Measurements from ENCODE around the gene GTF2E1. TPM values are rescaled to one million over a fixed set of nuclear protein-coding genes. Genes with fewer than 3 reads are reported as not detected.
"Not testable (repeated sequence)": the region's sequence is repeated elsewhere in the genome, so short reads cannot be mapped to it uniquely, and the experiment has no call there.

GTF2E1 gene
- polyA plus RNA-seq, 1 experiment: 8.1 TPM

- H3K36me3 ChIP-seq (ENCODE audit: control insufficient read depth, insufficient read depth, low read length): no peaks in the 10 kb centered on the region; the same call in 1 of the 2 replicates
- TF ChIP-seq CTCF (IDR thresholded peaks at IDR 0.05; ENCODE audit: insufficient read depth, low read depth, low read length): no peak
- DNase-seq (ENCODE audit: low read depth): no peak
- no peaks in the 10 kb centered on the region for H3K27me3 ChIP-seq (ENCODE audit: control insufficient read depth, insufficient read depth, low read length)
- POLR2A ChIA-PET: no interaction called here
- H3K4me3 ChIP-seq (ENCODE audit: low read depth, low read length): no peak overlapping the region
- CTCF ChIA-PET: no interaction called here
Measured at GRCh38 chr3:120753810-120754209, 11.3 kb downstream of the GTF2E1 start.

- CTCF ChIA-PET: interaction anchor here (1.0 to 1.6 kb wide), 2 partner anchors 9 to 39 kb away, joined by 3 to 4 read pairs; no protein-coding TSS in a partner anchor
Measured at GRCh38 chr3:120756061-120756460, 13.5 kb downstream of the GTF2E1 start.

GRCh38 chr3:120758551-120758950 lies 16.0 kb downstream of the GTF2E1 start:
- POLR2A ChIA-PET; H3K4me3 ChIP-seq (ENCODE audit: low read depth, low read length); H3K36me3 ChIP-seq (ENCODE audit: control insufficient read depth, insufficient read depth, low read length); DNase-seq (ENCODE audit: low read depth); H3K27me3 ChIP-seq (ENCODE audit: control insufficient read depth, insufficient read depth, low read length): not testable (repeated sequence)
- CTCF ChIA-PET: interaction anchor here (0.6 kb wide), 1 partner anchor 10 kb away, joined by 3 read pairs; no protein-coding TSS in a partner anchor

More at GRCh38 chr3:120756061-120756460, 13.5 kb downstream of the GTF2E1 start:
- H3K36me3 ChIP-seq (ENCODE audit: control insufficient read depth, insufficient read depth, low read length): no peaks in the 10 kb centered on the region; the same call in 1 of the 2 replicates
- TF ChIP-seq CTCF (IDR thresholded peaks at IDR 0.05; ENCODE audit: insufficient read depth, low read depth, low read length): no peak
- DNase-seq (ENCODE audit: low read depth): no peak
- no peaks in the 10 kb centered on the region for H3K27me3 ChIP-seq (ENCODE audit: control insufficient read depth, insufficient read depth, low read length)
- POLR2A ChIA-PET: no interaction called here
- no peak overlapping the region for H3K4me3 ChIP-seq (ENCODE audit: low read depth, low read length)

GRCh38 chr3:120762615-120763014 lies 20.1 kb downstream of the GTF2E1 start:
- CTCF ChIA-PET: interaction anchor here (1.1 to 1.3 kb wide), 2 partner anchors 166 to 201 kb away, joined by 4 to 5 read pairs; partner anchors contain the start of gene NDUFB4
- Histone ChIP-seq H3K36me3 (ENCODE audit: control insufficient read depth, insufficient read depth, low read length) (no peaks in the 10 kb centered on the region), H3K27me3 (ENCODE audit: control insufficient read depth, insufficient read depth, low read length) (no peaks in the 10 kb centered on the region), H3K4me3 (ENCODE audit: low read depth, low read length) (no peak overlapping the region)
- POLR2A ChIA-PET: no interaction called here
- TF ChIP-seq CTCF (IDR thresholded peaks at IDR 0.05; ENCODE audit: insufficient read depth, low read depth, low read length): no peak
- no peak for DNase-seq (ENCODE audit: low read depth)

GRCh38 chr3:120763601-120764000 lies 21.1 kb downstream of the GTF2E1 start:
- POLR2A ChIA-PET: no interaction called here
- H3K4me3 ChIP-seq (ENCODE audit: low read depth, low read length): no peak overlapping the region
- H3K27me3 ChIP-seq (ENCODE audit: control insufficient read depth, insufficient read depth, low read length): no peaks in the 10 kb centered on the region
- no peaks in the 10 kb centered on the region for H3K36me3 ChIP-seq (ENCODE audit: control insufficient read depth, insufficient read depth, low read length)
- no peak for TF ChIP-seq CTCF (IDR thresholded peaks at IDR 0.05; ENCODE audit: insufficient read depth, low read depth, low read length)
- CTCF ChIA-PET: interaction anchor here (1.3 kb wide), 1 partner anchor 202 kb away, joined by 5 read pairs; no protein-coding TSS in a partner anchor
- DNase-seq (ENCODE audit: low read depth): no peak

- Histone ChIP-seq H3K27me3 (ENCODE audit: control insufficient read depth, insufficient read depth, low read length) (no peaks in the 10 kb centered on the region), H3K4me3 (ENCODE audit: low read depth, low read length) (no peak overlapping the region), H3K36me3 (ENCODE audit: control insufficient read depth, insufficient read depth, low read length) (no peaks in the 10 kb centered on the region)
- POLR2A ChIA-PET: no interaction called here
- no peak for TF ChIP-seq CTCF (IDR thresholded peaks at IDR 0.05; ENCODE audit: insufficient read depth, low read depth, low read length)
- CTCF ChIA-PET: no interaction called here
- DNase-seq (ENCODE audit: low read depth): no peak
Measured at GRCh38 chr3:120764206-120764605, 21.7 kb downstream of the GTF2E1 start.

Measured in BJ (cell line).